GM12878 (cell line): ENCODE results near the gene TRAPPC3. TPM values are rescaled to one million over a fixed set of nuclear protein-coding genes. Genes with fewer than 3 reads are reported as not detected.

ENCODE experiments used
- ATAC-seq: fragments of 200-7000 bp; cut with Tn5 transposase; 3 replicates; pipeline ENCODE4 v1.9.1; 2020; ENCODE audit warnings: mild to moderate bottlenecking, moderate library complexity
- BruUV-seq: library from RNA; stranded (reverse); fragments of 400-500 nt; replicated peaks from 2 replicates; lab custom pipeline; 2021; lab: Mats Ljungman, UMichigan
- CTCF ChIA-PET: fragments of 300-600 bp; sonication (Branson Sonifier 250); formaldehyde crosslinking; extraction: SDS; loops from one replicate; lab custom pipeline; 2021; ENCODE audit warnings: inconsistent platforms; lab: Yijun Ruan, JAX
- POLR2A ChIA-PET: fragments of 350-600 bp; formaldehyde crosslinking; extraction: SDS; loops from one replicate; lab custom pipeline; 2021; ENCODE audit warnings: inconsistent platforms; lab: Charles Lee
- RAD21 ChIA-PET: fragments of 300-600 bp; sonication (Branson Sonifier 250); formaldehyde crosslinking; loops from one replicate; lab custom pipeline; 2023; ENCODE audit warnings: antibody characterized with exemption; ENCODE audit not compliant: unreplicated experiment; lab: Charles Lee
- SMC1A ChIA-PET: fragments of 300-600 bp; sonication (Branson Sonifier 250); formaldehyde crosslinking; loops from one replicate; lab custom pipeline; 2023; ENCODE audit not compliant: unreplicated experiment, uncharacterized antibody; lab: Charles Lee
- DNase-seq: peaks from one replicate; pipeline ENCODE4 v3.0.0-alpha.2; 2011; ENCODE audit warnings: low read depth, low spot score
- FAIRE-seq: peaks from 3 replicates; lab custom pipeline; 2011; peaks lifted over from hg19 to GRCh38; lab: Jason Lieb, UNC
- H2AFZ ChIP-seq: 2 replicates; pipeline ENCODE4 v1.6.0; 2011; ENCODE audit warnings: low read depth, low read length, control low read depth; ENCODE audit not compliant: control insufficient read depth
- H3K27ac ChIP-seq: 2 replicates; pipeline ENCODE4 v1.5.1; 2011; ENCODE audit warnings: control low read depth; ENCODE audit not compliant: control insufficient read depth, insufficient read depth
- H3K27me3 ChIP-seq, 2 experiments: replicated peaks in 1 of 2; 2 replicates each; pipeline versions ENCODE4 v1.6.0 to v1.6.1; 2011; ENCODE audit warnings: low read length in 1 of 2; ENCODE audit not compliant: control insufficient read depth in 2 of 2, insufficient read depth in 2 of 2
- H3K36me3 ChIP-seq, 2 experiments: 2 replicates each; pipeline ENCODE4 v1.5.1; 2011; ENCODE audit warnings: low read length in 1 of 2; ENCODE audit not compliant: control insufficient read depth in 2 of 2, insufficient read depth in 2 of 2
- H3K4me1 ChIP-seq: 2 replicates; pipeline ENCODE4 v1.6.1; 2011; ENCODE audit warnings: mild to moderate bottlenecking, low read length, moderate library complexity, mixed read lengths; ENCODE audit not compliant: control insufficient read depth, insufficient read depth
- H3K4me2 ChIP-seq: 2 replicates; pipeline ENCODE4 v1.6.0; 2011; ENCODE audit warnings: control low read depth; ENCODE audit not compliant: control insufficient read depth, insufficient read depth
- H3K4me3 ChIP-seq: fragments of 200-600 bp; sonication (generic); 2 replicates; pipeline ENCODE4 v1.5.1; 2016
- H3K79me2 ChIP-seq: 2 replicates; pipeline ENCODE4 v1.6.0; 2011; ENCODE audit warnings: low read length; ENCODE audit not compliant: control insufficient read depth, insufficient read depth
- H3K9ac ChIP-seq: 2 replicates; pipeline ENCODE4 v1.8.0; 2011; ENCODE audit warnings: low read length, control low read depth, mixed read lengths; ENCODE audit not compliant: control insufficient read depth, insufficient read depth
- H3K9me3 ChIP-seq: replicated peaks from 3 replicates; pipeline ENCODE4 v1.5.1; 2011; ENCODE audit warnings: mild to moderate bottlenecking, low read length; ENCODE audit not compliant: control insufficient read depth, insufficient read depth
- H4K20me1 ChIP-seq: 2 replicates; pipeline ENCODE4 v1.6.0; 2011; ENCODE audit not compliant: control insufficient read depth, insufficient read depth
- BCL3 ChIP-seq: IDR thresholded peaks from 2 replicates; pipeline ENCODE4 v1.6.1; 2011; ENCODE audit warnings: borderline replicate concordance, low read depth, mild to moderate bottlenecking, moderate library complexity, low read length; ENCODE audit not compliant: insufficient read depth, poor library complexity, severe bottlenecking
- MEF2B ChIP-seq: fragments of 450-650 bp; IDR thresholded peaks from 2 replicates; pipeline ENCODE4 v1.6.1; 2018; ENCODE audit warnings: mild to moderate bottlenecking, moderate library complexity; ENCODE audit not compliant: partially characterized antibody, poor library complexity, severe bottlenecking
- WGBS: methylation state at CpG from one replicate; pipeline ENCODE4 v1.1.6; 2016; ENCODE audit warnings: low lambda C conversion rate; ENCODE audit not compliant: insufficient replicate concordance, insufficient coverage; ENCODE audit errors: missing lambda C conversion rate; 5-methylcytosine and 5-hydroxymethylcytosine counted together
- in situ Hi-C: fragments of 300-500 bp; cut with MboI; formaldehyde crosslinking; loops from 9 replicates; pipeline ENCODE4 v1.14.3; 2018; ENCODE audit warnings: mixed read lengths
- intact Hi-C: fragments of 100-400 bp; cut with micrococcal nuclease; formaldehyde crosslinking; loops from one replicate; pipeline ENCODE4 v1.14.2; 2022; ENCODE audit not compliant: unreplicated experiment
- polyA plus RNA-seq, 11 experiments: library from polyadenylated mRNA; depleted of rRNA in 4 of 11; unstranded in 6 of 11; stranded (reverse) in 5 of 11; fragments of >200 nt; fragmentation: Nextera tagmentation in 4 of 11; fragmentation: Illumina TruSeq in 1 of 11; extraction: Ambion mirVana in 4 of 11; extraction: Trizol in 1 of 11; gene quantifications; 1 replicate in 1 of 11; 2 replicates in 10 of 11; pipeline versions ENCODE4 v1.2.1 to v1.2.3, GENCODE V29; 2011 to 2016; ENCODE audit warnings: inconsistent platforms in 2 of 11, missing spikeins in 2 of 11, low read depth in 1 of 11
- total RNA-seq, 4 experiments: library from RNA; depleted of rRNA in 3 of 4; stranded (reverse); fragments of >200 nt in 3 of 4; fragmentation: Illumina TruSeq in 1 of 4; extraction: Trizol in 1 of 4; gene quantifications; 2 replicates each; pipeline versions ENCODE4 v1.2.1 to v1.2.3, GENCODE V29; 2013 to 2021

TRAPPC3 gene
- total and polyA plus RNA-seq, 10 of the 15 experiments (the other 5 are each of a cell fraction or from before 2014, with no cell fraction given): 14.7 to 122 (median 70.5) TPM

GRCh38 chr1:36126005-36126716 lies 23.1 kb downstream of the TRAPPC3 start:
- in situ Hi-C loops: no loop called here
- Histone ChIP-seq H3K9me3 (no peaks in the 10 kb centered on the region), H3K79me2 (no peaks in the 10 kb centered on the region), H3K9ac (no peak overlapping the region), H2AFZ (no peak overlapping the region), H3K4me3 (no peak overlapping the region), H3K27ac (no peak overlapping the region), H3K36me3 (no peaks in the 10 kb centered on the region), H4K20me1 (no peaks in the 10 kb centered on the region; the same call in 1 of the 2 replicates), H3K27me3 (peaks cover 4 to 11% of the 10 kb centered on the region in 2 experiments; a peak in 3 of 4 replicates), H3K4me2 (no peak overlapping the region), H3K4me1 (peaks cover 11% of the 10 kb centered on the region)
- CTCF ChIA-PET: no interaction called here
- no peak for FAIRE-seq
- RAD21 ChIA-PET: no interaction called here
- intact Hi-C loops: no loop called here
- SMC1A ChIA-PET: no interaction called here
- TF ChIP-seq MEF2B (no peak), BCL3 (peak; percentile 81)
- POLR2A ChIA-PET: interaction anchor here (0.6 kb wide), 1 partner anchor 1348 kb away, joined by 3 read pairs; no protein-coding TSS in a partner anchor
- no peak for ATAC-seq
- no TSS peak for BruUV-seq
- DNase-seq: no peak
- WGBS: 74% methylated on average over 21 of the region's 21 CpGs
